Activated naive CD4-positive, alpha-beta T cell treated with anti-CD3 and anti-CD28 coated beads, Interleukin-2, amount 50 U/mL, for 72 hours (primary cell): ENCODE measurements around the gene ZAR1. TPM values are rescaled to one million over a fixed set of nuclear protein-coding genes. Genes with fewer than 3 reads are reported as not detected.

Source experiments
- ATAC-seq, 2 donors: fragments of 150-1000 bp; cut with Tn5 transposase; 2 replicates each; pipeline ENCODE4 v1.10.0; 2021; ENCODE audit warnings: mild to moderate bottlenecking in 2 of 2, moderate library complexity in 2 of 2
- DNase-seq, 2 donors: peaks; one replicate each; pipeline ENCODE4 v3.0.0; 2021 to 2022; ENCODE audit warnings: low spot score in 2 of 2
- H3K27ac Mint-ChIP-seq, 2 donors: one replicate each; pipeline ENCODE4 v1.8.0; 2022; ENCODE audit warnings: mild to moderate bottlenecking in 2 of 2, mixed read lengths in 2 of 2
- H3K36me3 Mint-ChIP-seq, 2 donors: one replicate each; pipeline ENCODE4 v1.8.0; 2022; ENCODE audit warnings: mixed read lengths in 2 of 2
- H3K9me3 Mint-ChIP-seq, 2 donors: one replicate each; pipeline ENCODE4 v1.8.0; 2022; ENCODE audit warnings: mixed read lengths in 2 of 2
- total RNA-seq, 2 donors: library from RNA; stranded (reverse); gene quantifications; one replicate each; pipeline ENCODE4 v1.2.3, GENCODE V29; 2022

ZAR1 gene
- total RNA-seq, 2 donors from 2014 or later = not detected

- Mint-ChIP-seq H3K36me3 (peaks cover 0 to 4% of the 10 kb centered on the region in 2 donors), H3K27ac (no peak within 1 kb of the TSS), H3K9me3 (no peaks in the 10 kb centered on the region)
- DNase-seq (no peak), ATAC-seq (peak; percentile 56 to 61)
Observed at GRCh38 chr4:48483006-48483776, 6.9 kb upstream of the ZAR1 start, which contains the start of gene SLC10A4. SLC10A4 (plus strand) TSS chr4:48483343; CDS start chr4:48483562, 219 bp downstream.

GRCh38 chr4:48483777-48484493 lies 6.1 kb upstream of the ZAR1 start:
- Mint-ChIP-seq H3K9me3 (no peaks in the 10 kb centered on the region), H3K36me3 (peaks cover 0 to 4% of the 10 kb centered on the region in 2 donors), H3K27ac (no peak overlapping the region)
- no peak for DNase-seq
- ATAC-seq = peak; percentile 28 to 52

- Mint-ChIP-seq H3K9me3 (no peaks in the 10 kb centered on the region), H3K27ac (no peak overlapping the region), H3K36me3 (peaks cover 0 to 4% of the 10 kb centered on the region in 2 donors)
- DNase-seq (no peak), ATAC-seq (peak in 1 of 2 donors; percentile 11)
Observed at GRCh38 chr4:48484494-48485168, 5.4 kb upstream of the ZAR1 start.

GRCh38 chr4:48489683-48490011 lies 405 bp upstream of the ZAR1 start:
- ATAC-seq (no peak), DNase-seq (no peak)
- H3K27ac Mint-ChIP-seq = no peak overlapping the region
- H3K36me3 Mint-ChIP-seq = peaks cover 0 to 4% of the 10 kb centered on the region in 2 donors
- no peaks in the 10 kb centered on the region for H3K9me3 Mint-ChIP-seq

- ATAC-seq (peak in 1 of 2 donors; percentile 34), DNase-seq (no peak)
- Mint-ChIP-seq H3K36me3 (peaks cover 0 to 4% of the 10 kb centered on the region in 2 donors), H3K27ac (no peak overlapping the region), H3K9me3 (no peaks in the 10 kb centered on the region)
Observed at GRCh38 chr4:48490680-48491513, 845 bp downstream of the ZAR1 start.

GRCh38 chr4:48491514-48492176 lies 1.6 kb downstream of the ZAR1 start:
- ATAC-seq (no peak), DNase-seq (no peak)
- Mint-ChIP-seq H3K9me3 (no peaks in the 10 kb centered on the region), H3K36me3 (peaks cover 0 to 4% of the 10 kb centered on the region in 2 donors), H3K27ac (no peak overlapping the region)

- DNase-seq = no peak
- H3K36me3 Mint-ChIP-seq = no peaks in the 10 kb centered on the region
- no peak for ATAC-seq
- no peaks in the 10 kb centered on the region for H3K9me3 Mint-ChIP-seq
- H3K27ac Mint-ChIP-seq = no peak overlapping the region
Observed at GRCh38 chr4:48493452-48494100, 3.5 kb downstream of the ZAR1 start.

GRCh38 chr4:48495941-48496340 lies 5.9 kb downstream of the ZAR1 start:
- Mint-ChIP-seq H3K36me3 (peaks cover 5 to 13% of the 10 kb centered on the region in 2 donors), H3K9me3 (no peaks in the 10 kb centered on the region), H3K27ac (peak overlapping the region in 1 of 2 donors; percentile 8)
- DNase-seq (no peak), ATAC-seq (no peak)

GRCh38 chr4:48498895-48499294 lies 8.8 kb downstream of the ZAR1 start:
- no peak for DNase-seq
- ATAC-seq = no peak
- peaks cover 5 to 23% of the 10 kb centered on the region in 2 donors for H3K36me3 Mint-ChIP-seq
- no peaks in the 10 kb centered on the region for H3K9me3 Mint-ChIP-seq
- no peak overlapping the region for H3K27ac Mint-ChIP-seq

- DNase-seq (no peak), ATAC-seq (peak; percentile 65 to 84)
- Mint-ChIP-seq H3K36me3 (peaks cover 5 to 23% of the 10 kb centered on the region in 2 donors), H3K27ac (no peak overlapping the region), H3K9me3 (no peaks in the 10 kb centered on the region)
Observed at GRCh38 chr4:48499551-48500066, 9.6 kb downstream of the ZAR1 start.

GRCh38 chr4:48503233-48504025 lies 13.4 kb downstream of the ZAR1 start:
- ATAC-seq (no peak), DNase-seq (no peak)
- Mint-ChIP-seq H3K9me3 (no peaks in the 10 kb centered on the region), H3K27ac (no peak overlapping the region), H3K36me3 (peaks cover 5 to 23% of the 10 kb centered on the region in 2 donors)

GRCh38 chr4:48504026-48504330 lies 13.9 kb downstream of the ZAR1 start:
- ATAC-seq (no peak), DNase-seq (no peak)
- H3K27ac Mint-ChIP-seq = no peak overlapping the region
- H3K36me3 Mint-ChIP-seq = peaks cover 5 to 19% of the 10 kb centered on the region in 2 donors
- no peaks in the 10 kb centered on the region for H3K9me3 Mint-ChIP-seq

- Mint-ChIP-seq H3K27ac (no peak overlapping the region), H3K36me3 (peaks cover 2 to 15% of the 10 kb centered on the region in 2 donors), H3K9me3 (no peaks in the 10 kb centered on the region)
- ATAC-seq (no peak), DNase-seq (no peak)
Observed at GRCh38 chr4:48504352-48504751, 14.3 kb downstream of the ZAR1 start.

- H3K9me3 Mint-ChIP-seq = no peaks in the 10 kb centered on the region
- DNase-seq = no peak
- H3K27ac Mint-ChIP-seq = no peak overlapping the region
- H3K36me3 Mint-ChIP-seq = peaks cover 0 to 6% of the 10 kb centered on the region in 2 donors
- no peak for ATAC-seq
Observed at GRCh38 chr4:48506716-48507115, 16.7 kb downstream of the ZAR1 start.

GRCh38 chr4:48509543-48509942 lies 19.5 kb downstream of the ZAR1 start:
- Mint-ChIP-seq H3K27ac (no peak overlapping the region), H3K9me3 (no peaks in the 10 kb centered on the region), H3K36me3 (no peaks in the 10 kb centered on the region)
- DNase-seq = no peak
- no peak for ATAC-seq
